ENCODE results near the gene HOXD4.

Gene HOXD4

GRCh38 chr2:176151442-176152287 is at the start of gene HOXD4:
Gene HOXD4, plus strand, starts transcription at chr2:176151550. Its CDS starts 84 bp downstream, at chr2:176151634.
- ATAC-seq = no peak
- TF ChIP-seq CREB5 (CRISPR knock-in tag; IDR thresholded peaks at IDR 0.05; ENCODE audit: low read depth) (no peak), ZC3H10 (CRISPR knock-in tag; IDR thresholded peaks at IDR 0.05) (no peak), TCF4 (CRISPR knock-in tag; IDR thresholded peaks at IDR 0.05; ENCODE audit: borderline replicate concordance) (no peak), PATZ1 (CRISPR knock-in tag; IDR thresholded peaks at IDR 0.05; ENCODE audit: borderline replicate concordance) (no peak), ZFP3 (CRISPR knock-in tag; IDR thresholded peaks at IDR 0.05) (no peak)

- TF ChIP-seq ZNF8 (CRISPR knock-in tag; IDR thresholded peaks at IDR 0.05) (no peak), CREB5 (CRISPR knock-in tag; IDR thresholded peaks at IDR 0.05; ENCODE audit: low read depth) (no peak), OSR1 (CRISPR knock-in tag; IDR thresholded peaks at IDR 0.05) (no peak), CSDC2 (CRISPR knock-in tag; IDR thresholded peaks at IDR 0.05) (no peak), ARNTL (CRISPR knock-in tag; IDR thresholded peaks at IDR 0.05; ENCODE audit: borderline replicate concordance, low read depth) (no peak), CSRNP3 (CRISPR knock-in tag; IDR thresholded peaks at IDR 0.05) (no peak), TOX (CRISPR knock-in tag; IDR thresholded peaks at IDR 0.05; ENCODE audit: borderline replicate concordance) (no peak), RARB (CRISPR knock-in tag; IDR thresholded peaks at IDR 0.05) (no peak), ISL1 (CRISPR knock-in tag; IDR thresholded peaks at IDR 0.05) (no peak), ZNF565 (CRISPR knock-in tag; conservative IDR thresholded peaks at IDR 0.05; ENCODE audit: low read depth) (no peak), PATZ1 (CRISPR knock-in tag; IDR thresholded peaks at IDR 0.05; ENCODE audit: borderline replicate concordance) (no peak)
- no peak for ATAC-seq
Measured at GRCh38 chr2:176101842-176102241, 49.5 kb upstream of the HOXD4 start.

- TF ChIP-seq TSHZ2 (CRISPR knock-in tag; IDR thresholded peaks at IDR 0.05) = no peak
- no peak for ATAC-seq
Measured at GRCh38 chr2:176102309-176102866, 49.0 kb upstream of the HOXD4 start.

All from SK-N-SH treated with all-trans-retinoic acid at 6 μM for 48 hours (cell line).